Left ventricle myocardium inferior (tissue), 1 donor: ENCODE measurements around the gene TPMT. TPM values are rescaled to one million over a fixed set of nuclear protein-coding genes. Genes with fewer than 3 reads are reported as not detected.
"Not testable (repeated sequence)": the region's sequence is repeated elsewhere in the genome, so short reads cannot be mapped to it uniquely, and the experiment has no call there.

Experiments used
- DNase-seq: peaks from one replicate; pipeline ENCODE4 v3.0.0-alpha.2; 2020
- H3K27ac ChIP-seq: fragments of 200-600 bp; replicated peaks from 2 replicates; pipeline ENCODE4 v1.8.0; 2021
- H3K27me3 ChIP-seq: fragments of 200-600 bp; 2 replicates; pipeline ENCODE4 v1.8.0; 2021; ENCODE audit warnings: low read depth
- H3K36me3 ChIP-seq: fragments of 200-600 bp; 2 replicates; pipeline ENCODE4 v1.8.0; 2021
- H3K4me1 ChIP-seq: fragments of 200-600 bp; 2 replicates; pipeline ENCODE4 v1.8.0; 2021
- H3K4me3 ChIP-seq: fragments of 200-600 bp; 2 replicates; pipeline ENCODE4 v1.8.0; 2021; ENCODE audit warnings: mild to moderate bottlenecking, moderate library complexity
- H3K9me3 ChIP-seq: fragments of 200-600 bp; replicated peaks from 2 replicates; pipeline ENCODE4 v1.8.0; 2021
- intact Hi-C: fragments of 100-400 bp; cut with micrococcal nuclease; formaldehyde crosslinking; loops from one replicate; pipeline ENCODE4 v1.11.0; 2022
- total RNA-seq: library from RNA; stranded (reverse); fragmentation: NEBNext Ultra II Directional; extraction: Animal tissue kit (Norgen Biotek cat#: 25700); gene quantifications from one replicate; pipeline ENCODE4 v1.2.1, GENCODE V29; 2021
- TF ChIP-seq, protein P1 (sequence below): fragments of 200-600 bp; IDR thresholded peaks from 2 replicates; pipeline ENCODE4 v1.8.0; 2021; ENCODE audit warnings: antibody characterized with exemption, mild to moderate bottlenecking, borderline replicate concordance
- donor health status: DM: no; HTN: yes; CAD: no; lungs with severe emphysema.

Gene TPMT
- total RNA-seq, 1 donor from 2014 or later: 14.1 TPM

DNA sequence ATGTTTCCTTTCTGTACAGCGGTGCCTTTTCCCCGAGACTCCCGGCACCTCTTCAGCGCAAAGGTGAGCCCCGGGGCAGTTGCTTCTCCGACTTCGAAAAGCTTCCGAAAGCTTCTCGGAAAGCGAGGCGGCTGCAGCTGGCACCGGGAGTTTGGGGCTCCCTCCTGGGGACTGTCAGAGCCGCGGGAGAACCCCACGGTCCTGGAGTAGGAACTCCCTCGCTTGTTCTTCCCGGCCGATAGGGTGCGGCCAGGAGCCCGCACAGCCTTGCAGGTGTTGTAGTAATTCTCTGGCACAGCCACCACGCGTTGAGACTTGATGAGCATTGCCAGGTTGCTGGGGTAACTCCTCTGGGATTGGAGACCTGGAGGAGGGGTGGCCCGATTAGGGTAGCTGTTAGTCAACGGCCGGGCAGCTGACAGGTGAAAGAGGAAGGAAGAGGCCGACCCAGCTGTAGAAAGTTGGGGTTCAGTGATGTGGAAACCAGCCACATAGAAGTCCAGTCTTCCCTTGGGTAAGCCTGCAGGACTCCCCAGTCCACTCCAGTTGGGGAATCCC, 1.1 kb upstream of the TPMT start:
- intact Hi-C loops: no loop called here
- H3K27ac ChIP-seq: peak overlapping the region; percentile 89

DNA sequence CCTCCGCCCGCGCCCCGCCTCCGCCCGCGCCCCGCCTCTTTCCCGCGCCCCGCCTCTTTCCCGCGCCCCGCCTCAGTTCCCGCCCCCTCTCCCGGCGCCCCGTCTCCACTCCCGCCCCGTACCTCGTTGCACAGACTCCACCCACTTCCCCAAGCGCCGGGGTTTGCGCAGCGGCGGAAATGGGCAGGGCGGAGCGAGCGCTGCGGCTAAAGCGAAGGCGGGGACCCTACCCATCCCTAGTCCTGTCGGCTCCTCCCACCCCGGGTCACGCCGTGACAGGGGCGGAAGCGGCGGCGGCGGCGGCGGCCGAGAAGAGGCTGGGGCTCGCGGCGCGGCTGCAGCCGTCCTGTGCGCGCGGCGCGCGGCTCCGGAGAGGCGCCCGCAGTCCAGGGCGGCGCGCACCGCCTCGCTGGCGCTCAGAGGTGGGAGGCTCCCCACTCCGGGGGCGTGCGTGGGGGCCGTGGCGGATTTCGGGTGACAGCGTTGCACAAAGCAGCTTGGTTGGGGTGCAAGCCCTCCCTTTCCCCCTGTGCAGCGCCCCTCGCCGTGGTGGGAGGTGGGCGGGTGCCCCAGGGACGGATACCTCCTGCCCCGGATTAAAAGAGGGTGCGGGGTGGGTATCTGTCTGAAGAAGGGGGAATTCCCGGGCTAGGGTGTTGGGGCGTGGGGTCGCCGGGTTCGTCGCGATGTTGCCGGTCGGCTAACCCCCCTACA, 430 bp upstream of the TPMT start, which contains the start of gene KDM1B:
Gene KDM1B (plus strand): TSS at position 273 of the 714 bp plus-strand sequence. CDS start 4,474 bp downstream, outside the sequence.
- peak within 1 kb of the TSS; percentile 91 for H3K27ac ChIP-seq
- H3K9me3 ChIP-seq: no peaks in the 10 kb centered on the region
- DNase-seq: peak; percentile 98
- H3K4me3 ChIP-seq: peak within 1 kb of the TSS; percentile 91
- TF ChIP-seq, protein P1, sequence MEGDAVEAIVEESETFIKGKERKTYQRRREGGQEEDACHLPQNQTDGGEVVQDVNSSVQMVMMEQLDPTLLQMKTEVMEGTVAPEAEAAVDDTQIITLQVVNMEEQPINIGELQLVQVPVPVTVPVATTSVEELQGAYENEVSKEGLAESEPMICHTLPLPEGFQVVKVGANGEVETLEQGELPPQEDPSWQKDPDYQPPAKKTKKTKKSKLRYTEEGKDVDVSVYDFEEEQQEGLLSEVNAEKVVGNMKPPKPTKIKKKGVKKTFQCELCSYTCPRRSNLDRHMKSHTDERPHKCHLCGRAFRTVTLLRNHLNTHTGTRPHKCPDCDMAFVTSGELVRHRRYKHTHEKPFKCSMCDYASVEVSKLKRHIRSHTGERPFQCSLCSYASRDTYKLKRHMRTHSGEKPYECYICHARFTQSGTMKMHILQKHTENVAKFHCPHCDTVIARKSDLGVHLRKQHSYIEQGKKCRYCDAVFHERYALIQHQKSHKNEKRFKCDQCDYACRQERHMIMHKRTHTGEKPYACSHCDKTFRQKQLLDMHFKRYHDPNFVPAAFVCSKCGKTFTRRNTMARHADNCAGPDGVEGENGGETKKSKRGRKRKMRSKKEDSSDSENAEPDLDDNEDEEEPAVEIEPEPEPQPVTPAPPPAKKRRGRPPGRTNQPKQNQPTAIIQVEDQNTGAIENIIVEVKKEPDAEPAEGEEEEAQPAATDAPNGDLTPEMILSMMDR: no peak
- intact Hi-C loops: no loop called here
- H3K27me3 ChIP-seq: no peaks in the 10 kb centered on the region
- peaks cover 32% of the 10 kb centered on the region for H3K4me1 ChIP-seq
- H3K36me3 ChIP-seq: peaks cover 6% of the 10 kb centered on the region

More for the DNA sequence above, 1.1 kb upstream of the TPMT start:
- H3K4me3 ChIP-seq: peak overlapping the region; percentile 91
- no peaks in the 10 kb centered on the region for H3K9me3 ChIP-seq
- peaks cover 32% of the 10 kb centered on the region for H3K4me1 ChIP-seq
- H3K36me3 ChIP-seq: peaks cover 9% of the 10 kb centered on the region
- H3K27me3 ChIP-seq: no peaks in the 10 kb centered on the region
- DNase-seq: peak; percentile 38
- TF ChIP-seq, protein P1: peak; percentile 28

DNA sequence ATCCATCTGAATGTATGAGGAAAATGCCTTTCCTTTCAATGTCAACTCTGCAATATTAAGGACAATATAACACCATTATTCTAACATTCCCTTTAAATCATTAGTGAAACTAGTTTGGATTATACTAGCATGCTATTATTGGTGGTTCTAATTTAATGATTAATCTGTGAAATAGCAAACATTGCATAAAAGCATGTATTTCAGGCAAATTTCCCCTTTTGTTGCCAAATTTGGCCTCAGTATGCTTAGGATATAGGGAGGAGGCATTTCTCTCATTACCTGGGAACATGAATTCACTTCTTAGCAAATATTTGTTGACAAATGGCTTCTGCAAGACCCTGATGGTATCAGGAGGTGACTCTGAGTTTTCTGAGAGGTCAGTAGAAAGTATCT, 1.6 kb downstream of the TPMT start:
- Histone ChIP-seq H3K27me3 (no peaks in the 10 kb centered on the region), H3K27ac (no peak overlapping the region), H3K9me3 (no peaks in the 10 kb centered on the region), H3K4me1 (peaks cover 32% of the 10 kb centered on the region), H3K4me3 (no peak overlapping the region), H3K36me3 (peaks cover 1% of the 10 kb centered on the region)
- no peak for DNase-seq
- intact Hi-C loops: no loop called here
- TF ChIP-seq, protein P1: no peak

DNA sequence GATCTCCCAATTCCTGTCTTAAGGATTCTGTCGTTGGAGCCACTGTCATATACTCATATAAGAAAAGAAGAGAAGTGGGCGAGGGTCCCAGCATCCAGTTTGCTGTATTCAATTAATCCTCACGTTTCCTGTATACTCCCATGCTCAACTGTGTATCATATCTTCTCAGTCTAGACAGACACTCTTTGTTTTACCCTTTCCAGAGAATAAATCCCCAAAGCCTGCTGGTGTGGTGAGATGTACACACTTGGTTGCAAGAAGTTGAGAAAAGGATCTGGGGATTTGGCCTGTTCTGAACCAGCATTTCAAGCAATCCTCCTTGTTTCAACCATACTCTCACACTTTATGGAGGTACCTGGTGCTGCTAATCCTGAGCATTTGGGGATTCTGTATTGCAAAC, 3.1 kb downstream of the TPMT start:
- Histone ChIP-seq H3K27ac (no peak overlapping the region), H3K27me3 (no peaks in the 10 kb centered on the region), H3K4me1 (peaks cover 32% of the 10 kb centered on the region), H3K36me3 (peaks cover 16% of the 10 kb centered on the region), H3K9me3 (no peaks in the 10 kb centered on the region), H3K4me3 (no peak overlapping the region)
- TF ChIP-seq, protein P1: no peak
- no peak for DNase-seq
- intact Hi-C loops: no loop called here

DNA sequence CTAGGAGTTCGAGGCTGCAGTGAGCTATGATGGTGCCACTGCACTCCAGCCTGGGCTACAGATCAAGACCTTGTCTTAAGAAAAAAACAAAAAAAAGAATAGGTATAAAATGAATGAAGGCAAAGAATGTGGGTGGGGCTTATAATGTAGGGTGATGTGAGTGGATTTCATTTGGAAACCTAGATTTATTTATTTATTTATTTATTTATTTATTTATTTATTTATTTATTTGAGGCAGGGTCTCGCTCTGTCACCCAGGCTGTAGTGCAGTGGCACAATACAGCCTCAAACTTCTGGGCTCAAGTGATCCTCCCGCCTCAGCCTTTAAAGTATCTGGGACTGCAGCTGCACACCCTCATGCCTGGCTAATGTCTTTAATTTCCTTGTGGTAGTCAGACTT, 3.5 kb downstream of the TPMT start:
- Histone ChIP-seq H3K4me1 (peaks cover 30% of the 10 kb centered on the region), H3K36me3 (peaks cover 20% of the 10 kb centered on the region)
- H3K9me3 ChIP-seq, H3K27me3 ChIP-seq, H3K4me3 ChIP-seq, DNase-seq, H3K27ac ChIP-seq, intact Hi-C loops: not testable (repeated sequence)
